HepG2 (cell line): Measurements from ENCODE around the gene EFNA4. TPM values are rescaled to one million over a fixed set of nuclear protein-coding genes. Genes with fewer than 3 reads are reported as not detected.

Experiments
- ATAC-seq: fragments of 200-7000 bp; cut with Tn5 transposase; 3 replicates; pipeline ENCODE4 v1.9.1; 2020; ENCODE audit warnings: mild to moderate bottlenecking, moderate library complexity
- BruUV-seq: library from RNA; stranded (reverse); fragments of 400-500 nt; replicated peaks from 2 replicates; lab custom pipeline; 2021; lab: Mats Ljungman, UMichigan
- CTCF ChIA-PET: fragments of 300-600 bp; formaldehyde crosslinking; extraction: SDS; loops from one replicate; lab custom pipeline; 2021; ENCODE audit warnings: low total read pairs, inconsistent platforms, low intra/inter-chr PET ratio; lab: Yijun Ruan, JAX
- POLR2A ChIA-PET: fragments of 350-600 bp; sonication (Branson Sonifier 250); formaldehyde crosslinking; loops from one replicate; lab custom pipeline; 2020; ENCODE audit warnings: antibody characterized with exemption, inconsistent platforms; lab: Yijun Ruan, JAX
- DNase-seq: peaks from one replicate; pipeline ENCODE4 v3.0.0-alpha.2; 2015; ENCODE audit warnings: low spot score
- FAIRE-seq: peaks from 3 replicates; lab custom pipeline; 2011; peaks lifted over from hg19 to GRCh38; lab: Jason Lieb, UNC
- H2AFZ ChIP-seq: one replicate; pipeline ENCODE4 v1.6.1; 2011; ENCODE audit warnings: low read length, inconsistent platforms
- H3K27ac ChIP-seq: fragments of 300-600 bp; 3 replicates; pipeline ENCODE4 v1.8.0; 2011; ENCODE audit warnings: mixed run types, mild to moderate bottlenecking, mixed read lengths, low read length, inconsistent platforms; ENCODE audit not compliant: insufficient read depth; ENCODE audit errors: extremely low read length
- H3K27me3 ChIP-seq, 2 experiments: fragments of 200-600 bp in 1 of 2; 2 replicates in 1 of 2; 3 replicates in 1 of 2; pipeline versions ENCODE4 v1.6.0 to v1.8.0; 2011; ENCODE audit warnings: low read length in 2 of 2, mild to moderate bottlenecking in 2 of 2, moderate library complexity in 2 of 2, inconsistent platforms in 1 of 2; ENCODE audit not compliant: insufficient read depth in 2 of 2, control insufficient read depth in 1 of 2
- H3K36me3 ChIP-seq, 2 experiments: fragments of 200-600 bp in 1 of 2; replicated peaks in 1 of 2; 2 replicates in 1 of 2; 3 replicates in 1 of 2; pipeline versions ENCODE4 v1.5.1 to v1.8.0; 2011; ENCODE audit warnings: low read length in 2 of 2, inconsistent platforms in 1 of 2; ENCODE audit not compliant: insufficient read depth in 2 of 2, control insufficient read depth in 1 of 2
- H3K4me1 ChIP-seq: 2 replicates; pipeline ENCODE4 v1.5.1; 2012; ENCODE audit warnings: low read length, inconsistent platforms; ENCODE audit not compliant: insufficient read depth
- H3K4me2 ChIP-seq: 2 replicates; pipeline ENCODE4 v1.6.0; 2011; ENCODE audit warnings: low read depth, low read length, inconsistent platforms
- H3K4me3 ChIP-seq, 3 experiments: fragments of 200-600 bp in 1 of 3; sonication (generic), shearing (Covaris generic) in 1 of 3; replicated peaks in 1 of 3; 2 replicates each; pipeline ENCODE4 v1.5.1; 2011 to 2016; ENCODE audit warnings: low read length in 3 of 3, inconsistent platforms in 2 of 3, low read depth in 2 of 3, mild to moderate bottlenecking in 2 of 3, control low read depth in 1 of 3, mixed read lengths in 1 of 3; ENCODE audit not compliant: insufficient read depth in 1 of 3
- H3K79me2 ChIP-seq: one replicate; pipeline ENCODE4 v1.6.1; 2011; ENCODE audit warnings: low read length, inconsistent platforms; ENCODE audit not compliant: insufficient read depth
- H3K9ac ChIP-seq: 2 replicates; pipeline ENCODE4 v1.6.0; 2011; ENCODE audit warnings: mild to moderate bottlenecking, low read depth, low read length, inconsistent platforms; ENCODE audit not compliant: insufficient read depth
- H3K9me3 ChIP-seq: 2 replicates; pipeline ENCODE4 v1.5.1; 2012; ENCODE audit warnings: mild to moderate bottlenecking, low read length
- H4K20me1 ChIP-seq: 2 replicates; pipeline ENCODE4 v1.6.0; 2011; ENCODE audit warnings: inconsistent platforms, mild to moderate bottlenecking, low read length, moderate library complexity; ENCODE audit not compliant: insufficient read depth
- ARNTL ChIP-seq: sonication (generic); formaldehyde crosslinking; IDR thresholded peaks from 2 replicates; pipeline ENCODE4 v1.4.0; 2020; ENCODE audit warnings: mild to moderate bottlenecking, missing genetic modification reagents
- ATAD3A ChIP-seq: sonication (generic); formaldehyde crosslinking; IDR thresholded peaks from 2 replicates; pipeline ENCODE4 v1.4.0; 2020; ENCODE audit warnings: missing genetic modification reagents
- CTCF ChIP-seq: sonication (generic); formaldehyde crosslinking; IDR thresholded peaks from 2 replicates; pipeline ENCODE4 v1.5.0; 2020; ENCODE audit warnings: mild to moderate bottlenecking, missing genetic modification reagents, moderate library complexity
- DMAP1 ChIP-seq: IDR thresholded peaks from 2 replicates; pipeline ENCODE4 v1.6.1; 2016
- HDAC1 ChIP-seq: sonication (generic); formaldehyde crosslinking; IDR thresholded peaks from 2 replicates; pipeline ENCODE4 v1.5.1; 2020; ENCODE audit warnings: mild to moderate bottlenecking, missing genetic modification reagents
- POLR2AphosphoS5 ChIP-seq: IDR thresholded peaks from 2 replicates; pipeline ENCODE4 v1.6.1; 2012; ENCODE audit warnings: low read depth, low read length
- REL ChIP-seq: sonication (generic); formaldehyde crosslinking; conservative IDR thresholded peaks from 2 replicates; pipeline ENCODE4 v1.8.0; 2022; ENCODE audit warnings: mild to moderate bottlenecking, missing genetic modification reagents, moderate library complexity
- SPEN ChIP-seq: sonication (generic); formaldehyde crosslinking; IDR thresholded peaks from 2 replicates; pipeline ENCODE4 v1.5.1; 2020; ENCODE audit warnings: low read depth, mild to moderate bottlenecking, missing genetic modification reagents
- TFDP1 ChIP-seq: IDR thresholded peaks from 2 replicates; pipeline ENCODE4 v1.6.1; 2016; ENCODE audit warnings: missing compliant biosample characterization, missing genetic modification reagents, borderline replicate concordance
- ZFX ChIP-seq: sonication (generic); formaldehyde crosslinking; IDR thresholded peaks from 2 replicates; pipeline ENCODE4 v1.4.0; 2020; ENCODE audit warnings: mild to moderate bottlenecking, low read depth, missing genetic modification reagents, moderate library complexity
- ZMAT3 ChIP-seq: sonication (generic); formaldehyde crosslinking; conservative IDR thresholded peaks from 2 replicates; pipeline ENCODE4 v1.7.0; 2021; ENCODE audit warnings: missing genetic modification reagents
- ZNF121 ChIP-seq: sonication (generic); formaldehyde crosslinking; IDR thresholded peaks from 2 replicates; pipeline ENCODE4 v1.5.0; 2020; ENCODE audit warnings: mild to moderate bottlenecking, missing genetic modification reagents
- ZNF513 ChIP-seq: sonication (generic); formaldehyde crosslinking; conservative IDR thresholded peaks from 2 replicates; pipeline ENCODE4 v1.5.0; 2020; ENCODE audit warnings: missing genetic modification reagents
- ZNF839 ChIP-seq: sonication (generic); formaldehyde crosslinking; IDR thresholded peaks from 2 replicates; pipeline ENCODE4 v1.4.0; 2020; ENCODE audit warnings: missing genetic modification reagents, mild to moderate bottlenecking, borderline replicate concordance
- ZSCAN21 ChIP-seq: sonication (generic); formaldehyde crosslinking; IDR thresholded peaks from 2 replicates; pipeline ENCODE4 v1.8.0; 2022; ENCODE audit warnings: mild to moderate bottlenecking, missing genetic modification reagents, moderate library complexity, borderline replicate concordance
- WGBS: methylation state at CpG from one replicate; pipeline ENCODE4 v1.1.6; 2017; ENCODE audit warnings: low lambda C conversion rate; 5-methylcytosine and 5-hydroxymethylcytosine counted together
- in situ Hi-C: cut with HindIII; loops from 2 replicates; pipeline ENCODE4 v1.10.0; 2017; ENCODE audit warnings: low pct_unique_long_range_greater_than_20kb; ENCODE audit not compliant: extremely low pct_ligation_motif_present
- intact Hi-C: fragments of 100-400 bp; cut with micrococcal nuclease; formaldehyde crosslinking; loops from one replicate; pipeline ENCODE4 v1.10.0; 2022; ENCODE audit not compliant: unreplicated experiment
- polyA plus RNA-seq, 8 experiments: library from polyadenylated mRNA; depleted of rRNA in 3 of 8; stranded (reverse) in 7 of 8; unstranded in 1 of 8; fragments of >200 nt; fragmentation: Illumina TruSeq in 4 of 8; extraction: Trizol in 4 of 8; gene quantifications; 2 replicates each; pipeline versions ENCODE4 v1.2.1 to v1.2.3, GENCODE V29; 2011 to 2016; ENCODE audit warnings: low read depth in 4 of 8, missing spikeins in 1 of 8, mixed read lengths in 1 of 8; ENCODE audit not compliant: insufficient read depth in 1 of 8
- total RNA-seq, 5 experiments: library from RNA; depleted of rRNA; stranded (reverse); fragments of >200 nt; fragmentation: Illumina TruSeq; extraction: Trizol; gene quantifications; 2 replicates each; pipeline ENCODE4 v1.2.3, GENCODE V29; 2016; ENCODE audit warnings: low read depth in 1 of 5
- TF ChIP-seq, protein P1 (sequence below), 2 experiments: sonication (generic) in 1 of 2; formaldehyde crosslinking in 1 of 2; IDR thresholded peaks; 2 replicates each; pipeline versions ENCODE4 v1.4.0 to v1.6.1; 2018 to 2020; ENCODE audit warnings: missing genetic modification reagents in 2 of 2, borderline replicate concordance in 1 of 2, low read depth in 1 of 2, mild to moderate bottlenecking in 1 of 2, missing biosample characterization in 1 of 2

The EFNA4 gene
- total and polyA plus RNA-seq, 2 of the 13 experiments (the other 11 are each of a cell fraction or from before 2014, with no cell fraction given): 12.0 to 17.2 TPM

GRCh38 chr1:155043301-155043702 is 20.2 kb upstream of the EFNA4 start (continued):
- TF ChIP-seq REL (no peak), ZNF513 (no peak), ARNTL (CRISPR knock-in tag) (peak; percentile 20; the same call in 1 of the 2 replicates), ATAD3A (CRISPR knock-in tag) (no peak), POLR2AphosphoS5 (no peak), ZFX (CRISPR knock-in tag) (peak; percentile 59; the same call in 1 of the 2 replicates)
- TF ChIP-seq, protein P1, sequence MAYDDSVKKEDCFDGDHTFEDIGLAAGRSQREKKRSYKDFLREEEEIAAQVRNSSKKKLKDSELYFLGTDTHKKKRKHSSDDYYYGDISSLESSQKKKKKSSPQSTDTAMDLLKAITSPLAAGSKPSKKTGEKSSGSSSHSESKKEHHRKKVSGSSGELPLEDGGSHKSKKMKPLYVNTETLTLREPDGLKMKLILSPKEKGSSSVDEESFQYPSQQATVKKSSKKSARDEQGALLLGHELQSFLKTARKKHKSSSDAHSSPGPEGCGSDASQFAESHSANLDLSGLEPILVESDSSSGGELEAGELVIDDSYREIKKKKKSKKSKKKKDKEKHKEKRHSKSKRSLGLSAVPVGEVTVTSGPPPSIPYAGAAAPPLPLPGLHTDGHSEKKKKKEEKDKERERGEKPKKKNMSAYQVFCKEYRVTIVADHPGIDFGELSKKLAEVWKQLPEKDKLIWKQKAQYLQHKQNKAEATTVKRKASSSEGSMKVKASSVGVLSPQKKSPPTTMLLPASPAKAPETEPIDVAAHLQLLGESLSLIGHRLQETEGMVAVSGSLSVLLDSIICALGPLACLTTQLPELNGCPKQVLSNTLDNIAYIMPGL (CRISPR knock-in tag; IDR thresholded peaks at IDR 0.05; ENCODE audit: borderline replicate concordance in 1 of 2, low read depth in 1 of 2): peak in 1 of 2 experiments; percentile 21; a peak in 1 of 4 replicates

DNA sequence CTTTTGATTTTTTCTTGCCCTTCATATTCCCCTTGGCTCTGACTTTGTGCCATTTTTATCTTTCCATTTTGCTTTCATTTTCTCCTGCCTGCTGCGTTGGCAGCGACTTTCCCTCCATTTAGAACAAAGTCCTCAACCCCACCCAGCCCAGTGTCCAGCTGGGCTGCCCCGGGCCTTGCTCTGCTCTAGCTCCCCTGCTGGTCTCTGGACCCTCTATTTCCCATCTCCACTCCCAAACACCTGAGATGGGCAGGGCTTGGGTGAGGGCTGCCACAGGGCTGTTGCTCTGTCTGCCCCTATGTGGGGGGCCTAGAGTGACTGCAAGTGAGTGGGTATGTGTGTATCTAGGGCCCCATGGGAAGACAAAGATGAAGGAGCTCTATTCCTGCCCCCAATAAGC is 19.7 kb upstream of the EFNA4 start:
- H4K20me1 ChIP-seq: no peaks in the 10 kb centered on the region
- intact Hi-C loops: no loop called here
- H3K27ac ChIP-seq: no peak overlapping the region
- ChIA-PET POLR2A (interaction anchor here (0.6 to 3.2 kb wide), 8 partner anchors 9 to 129 kb away, joined by 3 to 12 read pairs (median 4); partner anchors contain the start of gene KRTCAP2), CTCF (interaction anchor here (0.9 to 3.0 kb wide), 3 partner anchors 18 to 137 kb away, joined by 3 to 27 read pairs (median 12); no protein-coding TSS in a partner anchor)
- peak overlapping the region in 2 of 3 experiments; percentile 13 to 50; a peak in 2 of 6 replicates for H3K4me3 ChIP-seq
- H2AFZ ChIP-seq: no peak overlapping the region
- peak overlapping the region; percentile 18; the same call in 1 of the 2 replicates for H3K9ac ChIP-seq
- peak; percentile 54 for ATAC-seq
- H3K27me3 ChIP-seq: peaks cover 8 to 21% of the 10 kb centered on the region in 2 experiments
- H3K4me1 ChIP-seq: peaks cover 64% of the 10 kb centered on the region
- 3% methylated on average over 3 of the region's 3 CpGs for WGBS
- FAIRE-seq: no peak
- no peak for DNase-seq
- no TSS peak for BruUV-seq
- no peaks in the 10 kb centered on the region for H3K36me3 ChIP-seq
- in situ Hi-C loops: no loop called here
- H3K79me2 ChIP-seq: no peaks in the 10 kb centered on the region
- H3K9me3 ChIP-seq: no peaks in the 10 kb centered on the region
- H3K4me2 ChIP-seq: peak overlapping the region; percentile 65
- TF ChIP-seq CTCF (CRISPR knock-in tag) (0 out of 2 replicates have a peak, but pooled peaks have one; percentile 6), HDAC1 (CRISPR knock-in tag) (0 out of 2 replicates have a peak, but pooled peaks have one; percentile 37), DMAP1 (CRISPR knock-in tag) (0 out of 2 replicates have a peak, but pooled peaks have one; percentile 2), ZSCAN21 (CRISPR knock-in tag) (0 out of 2 replicates have a peak, but pooled peaks have one; percentile 36), SPEN (CRISPR knock-in tag) (peak; percentile 10; the same call in 1 of the 2 replicates), ZNF121 (CRISPR knock-in tag) (peak; percentile 59; the same call in 1 of the 2 replicates), ZNF839 (CRISPR knock-in tag) (no peak), ZMAT3 (CRISPR knock-in tag) (no peak), TFDP1 (CRISPR knock-in tag) (peak; percentile 22; the same call in 1 of the 2 replicates)
